SK-N-SH (cell line): ENCODE results near the gene BBIP1. TPM values are rescaled to one million over a fixed set of nuclear protein-coding genes. Genes with fewer than 3 reads are reported as not detected.

Experiments
- CTCF ChIA-PET: fragments of 300-600, 350-600 bp; formaldehyde crosslinking; extraction: SDS; loops from one replicate; lab custom pipeline; 2021; lab: Yijun Ruan, JAX
- POLR2A ChIA-PET: fragments of 350-600 bp; sonication (Branson Sonifier 250); formaldehyde crosslinking; extraction: SDS; loops from one replicate; lab custom pipeline; 2020; ENCODE audit warnings: antibody characterized with exemption, inconsistent platforms; lab: Yijun Ruan, JAX
- DNase-seq: peaks from one replicate; pipeline ENCODE4 v3.0.0; 2012
- H2AFZ ChIP-seq: fragments of 200-600 bp; sonication (generic); 2 replicates; pipeline ENCODE4 v1.8.1; 2016; ENCODE audit warnings: antibody characterized with exemption, mild to moderate bottlenecking, low read depth
- H3F3A ChIP-seq: fragments of 200-600 bp; sonication (generic); replicated peaks from 2 replicates; pipeline ENCODE3; 2016; ENCODE audit warnings: antibody characterized with exemption, mild to moderate bottlenecking; ENCODE audit not compliant: insufficient read depth
- H3K27ac ChIP-seq, 2 experiments: fragments of 200-500 bp in 1 of 2; fragments of 200-600 bp in 1 of 2; sonication (Bioruptor generic) in 1 of 2; sonication (generic), shearing (Covaris generic) in 1 of 2; 2 replicates each; pipeline versions ENCODE4 v1.5.1 to v1.6.1; 2014 to 2016; ENCODE audit warnings: low read depth in 2 of 2, inconsistent platforms in 1 of 2, low read length in 1 of 2, mild to moderate bottlenecking in 1 of 2, mixed read lengths in 1 of 2
- H3K27me3 ChIP-seq: fragments of 200-600 bp; sonication (generic), shearing (Covaris generic); 2 replicates; pipeline ENCODE4 v1.6.1; 2016; ENCODE audit warnings: mixed run types; ENCODE audit not compliant: insufficient read depth
- H3K36me3 ChIP-seq, 2 experiments: fragments of 200-500 bp in 1 of 2; fragments of 200-600 bp in 1 of 2; sonication (Bioruptor generic) in 1 of 2; sonication (generic) in 1 of 2; replicated peaks in 1 of 2; 2 replicates each; pipeline versions ENCODE3 to v1.5.1; 2014 to 2016; ENCODE audit warnings: low read length in 1 of 2, mild to moderate bottlenecking in 1 of 2; ENCODE audit not compliant: insufficient read depth in 2 of 2, control insufficient read depth in 1 of 2
- H3K4me1 ChIP-seq, 2 experiments: fragments of 200-500 bp in 1 of 2; fragments of 200-600 bp in 1 of 2; sonication (Bioruptor generic) in 1 of 2; sonication (generic), shearing (Covaris generic) in 1 of 2; 2 replicates each; pipeline versions ENCODE4 v1.5.1 to v1.6.1; 2014 to 2016; ENCODE audit warnings: low read depth in 1 of 2, low read length in 1 of 2, mixed run types in 1 of 2; ENCODE audit not compliant: insufficient read depth in 2 of 2, control insufficient read depth in 1 of 2
- H3K4me2 ChIP-seq: fragments of 200-600 bp; sonication (generic), shearing (Covaris generic); 2 replicates; pipeline ENCODE4 v1.6.1; 2017; ENCODE audit warnings: mixed run types
- H3K4me3 ChIP-seq, 2 experiments: fragments of 200-500 bp in 1 of 2; fragments of 200-600 bp in 1 of 2; sonication (Bioruptor generic) in 1 of 2; sonication (generic), shearing (Covaris generic) in 1 of 2; 2 replicates each; pipeline versions ENCODE4 v1.5.1 to v1.8.1; 2014 to 2016; ENCODE audit warnings: low read depth in 2 of 2, inconsistent platforms in 1 of 2, low read length in 1 of 2, mild to moderate bottlenecking in 1 of 2, mixed read lengths in 1 of 2, moderate library complexity in 1 of 2
- H3K79me2 ChIP-seq: fragments of 200-600 bp; sonication (generic); 2 replicates; pipeline ENCODE4 v1.8.1; 2017; ENCODE audit warnings: mild to moderate bottlenecking; ENCODE audit not compliant: insufficient read depth
- H3K9ac ChIP-seq: fragments of 200-600 bp; sonication (generic); 2 replicates; pipeline ENCODE4 v1.6.1; 2017; ENCODE audit warnings: mixed run types
- H3K9me2 ChIP-seq: fragments of 200-600 bp; sonication (generic); 2 replicates; pipeline ENCODE4 v1.6.1; 2017; ENCODE audit warnings: mixed run types
- H3K9me3 ChIP-seq: fragments of 200-600 bp; sonication (generic); 2 replicates; pipeline ENCODE4 v1.6.1; 2017; ENCODE audit warnings: mixed run types, mild to moderate bottlenecking, moderate library complexity
- H4K20me1 ChIP-seq: fragments of 200-600 bp; sonication (generic); 2 replicates; pipeline ENCODE4 v1.6.1; 2017; ENCODE audit warnings: mild to moderate bottlenecking, mixed run types; ENCODE audit not compliant: insufficient read depth
- ELF1 ChIP-seq: IDR thresholded peaks from 2 replicates; pipeline ENCODE4 v1.4.0; 2012
- EP300 ChIP-seq, 2 experiments: IDR thresholded peaks; 2 replicates each; pipeline versions ENCODE4 v1.4.0 to v1.6.1; 2012; ENCODE audit warnings: borderline replicate concordance in 1 of 2, low read depth in 1 of 2, low read length in 1 of 2
- FOSL2 ChIP-seq: IDR thresholded peaks from 2 replicates; pipeline ENCODE4 v1.4.0; 2012; ENCODE audit warnings: low read depth, mild to moderate bottlenecking, moderate library complexity, borderline replicate concordance
- FOXJ3 ChIP-seq: sonication (generic); formaldehyde crosslinking; IDR thresholded peaks from 2 replicates; pipeline ENCODE4 v1.5.1; 2020; ENCODE audit warnings: mild to moderate bottlenecking, missing genetic modification reagents
- GATA2 ChIP-seq: sonication (generic); formaldehyde crosslinking; IDR thresholded peaks from 2 replicates; pipeline ENCODE4 v1.5.0; 2020; ENCODE audit warnings: mild to moderate bottlenecking, missing genetic modification reagents
- JUND ChIP-seq: IDR thresholded peaks from 2 replicates; pipeline ENCODE4 v1.4.0; 2012
- MXI1 ChIP-seq: IDR thresholded peaks from 2 replicates; pipeline ENCODE4 v1.6.1; 2012; ENCODE audit warnings: mild to moderate bottlenecking, low read depth, low read length, improper control_type of control experiment
- NRF1 ChIP-seq: IDR thresholded peaks from 2 replicates; pipeline ENCODE4 v1.6.1; 2012; ENCODE audit warnings: low read depth, mild to moderate bottlenecking, low read length
- POLR2AphosphoS5 ChIP-seq: IDR thresholded peaks from 2 replicates; pipeline ENCODE4 v1.6.1; 2012; ENCODE audit warnings: low read depth, low read length
- RFX5 ChIP-seq: IDR thresholded peaks from 2 replicates; pipeline ENCODE4 v1.6.1; 2012; ENCODE audit warnings: mild to moderate bottlenecking, improper control_type of control experiment, low read length
- RXRA ChIP-seq: IDR thresholded peaks from 2 replicates; pipeline ENCODE4 v1.4.0; 2012; ENCODE audit warnings: low read depth, mild to moderate bottlenecking, borderline replicate concordance
- WGBS: methylation state at CpG from one replicate; pipeline ENCODE4 v1.1.6; 2017; ENCODE audit warnings: low lambda C conversion rate; 5-methylcytosine and 5-hydroxymethylcytosine counted together
- polyA plus RNA-seq, 3 experiments: library from polyadenylated mRNA; depleted of rRNA; stranded (reverse); fragments of >200 nt; gene quantifications; 2 replicates each; pipeline ENCODE4 v1.2.3, GENCODE V29; 2012
- TF ChIP-seq, protein P1 (sequence below): IDR thresholded peaks from 2 replicates; pipeline ENCODE4 v1.6.1; 2012; ENCODE audit warnings: mild to moderate bottlenecking, low read depth, low read length, moderate library complexity

Gene BBIP1
- polyA plus RNA-seq, 1 of the 3 experiments (the other 2 are of a cell fraction), result 16.2 TPM

DNA sequence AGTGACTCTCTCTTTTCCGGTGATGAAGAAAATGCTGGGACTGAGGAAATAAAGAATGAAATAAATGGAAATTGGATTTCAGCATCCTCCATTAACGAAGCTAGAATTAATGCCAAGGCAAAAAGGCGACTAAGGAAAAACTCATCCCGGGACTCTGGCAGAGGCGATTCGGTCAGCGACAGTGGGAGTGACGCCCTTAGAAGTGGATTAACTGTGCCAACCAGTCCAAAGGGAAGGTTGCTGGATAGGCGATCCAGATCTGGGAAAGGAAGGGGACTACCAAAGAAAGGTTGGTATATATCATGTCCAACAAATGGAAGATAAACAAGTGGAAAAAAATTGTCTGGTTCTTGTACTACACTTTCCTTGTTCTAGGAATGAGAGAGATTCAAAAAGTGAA lies 37.7 kb downstream of the BBIP1 start:
- no peaks in the 10 kb centered on the region for H3K27me3 ChIP-seq
- DNase-seq, result no peak
- no peaks in the 10 kb centered on the region for H3K9me3 ChIP-seq
- H3K4me1 ChIP-seq, result peaks cover 0 to 2% of the 10 kb centered on the region in 2 experiments; a peak in 2 of 4 replicates
- H3K36me3 ChIP-seq, result peaks cover 57 to 92% of the 10 kb centered on the region in 2 experiments
- H3K27ac ChIP-seq, result no peak overlapping the region
- no peaks in the 10 kb centered on the region for H3F3A ChIP-seq
- H3K9ac ChIP-seq, result no peak overlapping the region
- TF ChIP-seq FOXJ3 (CRISPR knock-in tag) (no peak), MXI1 (no peak), NRF1 (no peak), EP300 (IDR thresholded peaks at IDR 0.05; ENCODE audit: borderline replicate concordance in 1 of 2, low read depth in 1 of 2, low read length in 1 of 2) (no peak), RXRA (no peak), RFX5 (no peak), POLR2AphosphoS5 (no peak), FOSL2 (no peak), ELF1 (no peak), GATA2 (CRISPR knock-in tag) (no peak)
- TF ChIP-seq, protein P1, sequence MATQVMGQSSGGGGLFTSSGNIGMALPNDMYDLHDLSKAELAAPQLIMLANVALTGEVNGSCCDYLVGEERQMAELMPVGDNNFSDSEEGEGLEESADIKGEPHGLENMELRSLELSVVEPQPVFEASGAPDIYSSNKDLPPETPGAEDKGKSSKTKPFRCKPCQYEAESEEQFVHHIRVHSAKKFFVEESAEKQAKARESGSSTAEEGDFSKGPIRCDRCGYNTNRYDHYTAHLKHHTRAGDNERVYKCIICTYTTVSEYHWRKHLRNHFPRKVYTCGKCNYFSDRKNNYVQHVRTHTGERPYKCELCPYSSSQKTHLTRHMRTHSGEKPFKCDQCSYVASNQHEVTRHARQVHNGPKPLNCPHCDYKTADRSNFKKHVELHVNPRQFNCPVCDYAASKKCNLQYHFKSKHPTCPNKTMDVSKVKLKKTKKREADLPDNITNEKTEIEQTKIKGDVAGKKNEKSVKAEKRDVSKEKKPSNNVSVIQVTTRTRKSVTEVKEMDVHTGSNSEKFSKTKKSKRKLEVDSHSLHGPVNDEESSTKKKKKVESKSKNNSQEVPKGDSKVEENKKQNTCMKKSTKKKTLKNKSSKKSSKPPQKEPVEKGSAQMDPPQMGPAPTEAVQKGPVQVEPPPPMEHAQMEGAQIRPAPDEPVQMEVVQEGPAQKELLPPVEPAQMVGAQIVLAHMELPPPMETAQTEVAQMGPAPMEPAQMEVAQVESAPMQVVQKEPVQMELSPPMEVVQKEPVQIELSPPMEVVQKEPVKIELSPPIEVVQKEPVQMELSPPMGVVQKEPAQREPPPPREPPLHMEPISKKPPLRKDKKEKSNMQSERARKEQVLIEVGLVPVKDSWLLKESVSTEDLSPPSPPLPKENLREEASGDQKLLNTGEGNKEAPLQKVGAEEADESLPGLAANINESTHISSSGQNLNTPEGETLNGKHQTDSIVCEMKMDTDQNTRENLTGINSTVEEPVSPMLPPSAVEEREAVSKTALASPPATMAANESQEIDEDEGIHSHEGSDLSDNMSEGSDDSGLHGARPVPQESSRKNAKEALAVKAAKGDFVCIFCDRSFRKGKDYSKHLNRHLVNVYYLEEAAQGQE, result no peak
- TF ChIP-seq, all 33 proteins: peak for 0
- CTCF ChIA-PET, result interaction anchor here (0.6 to 4.6 kb wide), 6 partner anchors 12 to 1352 kb away, joined by 3 to 17 read pairs (median 6); no protein-coding TSS in a partner anchor
- Histone ChIP-seq H2AFZ (no peak overlapping the region), H3K4me3 (no peak overlapping the region), H3K4me2 (no peak overlapping the region), H3K79me2 (peaks cover under 1% of the 10 kb centered on the region; the same call in 1 of the 2 replicates), H3K9me2 (no peaks in the 10 kb centered on the region), H4K20me1 (no peaks in the 10 kb centered on the region)
- POLR2A ChIA-PET, result no interaction called here
- WGBS, result 94% methylated on average over 9 of the region's 9 CpGs

DNA sequence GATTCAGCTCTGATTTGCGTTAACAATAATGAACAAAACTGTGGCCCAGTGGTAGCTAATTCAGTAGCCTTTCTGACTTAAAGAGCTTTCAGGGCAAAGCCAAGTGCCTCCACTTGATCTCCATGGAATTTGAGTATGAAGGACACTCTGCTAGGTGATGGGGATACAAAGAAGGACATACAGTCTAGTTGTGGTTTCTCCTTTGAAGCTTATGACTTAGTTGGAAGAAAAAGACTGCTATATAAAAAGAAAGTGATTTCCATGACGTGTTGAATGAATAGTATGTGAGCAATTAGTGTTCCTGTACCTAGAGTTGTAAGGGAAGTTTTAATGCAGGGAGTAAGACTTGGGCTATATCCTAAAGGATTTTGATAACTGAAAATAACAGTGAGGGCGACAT lies 39.0 kb downstream of the BBIP1 start:
- POLR2A ChIA-PET, result no interaction called here
- CTCF ChIA-PET, result interaction anchor here (1.2 to 4.6 kb wide), 6 partner anchors 12 to 146 kb away, joined by 3 to 17 read pairs (median 6); no protein-coding TSS in a partner anchor
- H3F3A ChIP-seq, result no peaks in the 10 kb centered on the region
- H3K36me3 ChIP-seq, result peaks cover 55 to 84% of the 10 kb centered on the region in 2 experiments
- H3K9ac ChIP-seq, result no peak overlapping the region
- H3K9me2 ChIP-seq, result no peaks in the 10 kb centered on the region
- no peaks in the 10 kb centered on the region; the same call in 1 of the 2 replicates for H4K20me1 ChIP-seq
- TF ChIP-seq JUND, result no peak
- H3K27me3 ChIP-seq, result no peaks in the 10 kb centered on the region
- 94% methylated on average over 3 of the region's 3 CpGs for WGBS
- no peak overlapping the region for H2AFZ ChIP-seq
- no peak overlapping the region for H3K4me2 ChIP-seq
- no peaks in the 10 kb centered on the region for H3K9me3 ChIP-seq
- H3K79me2 ChIP-seq, result peaks cover 11% of the 10 kb centered on the region
- no peak for DNase-seq
- H3K4me3 ChIP-seq, result no peak overlapping the region
- H3K4me1 ChIP-seq, result peaks cover 0 to 10% of the 10 kb centered on the region in 2 experiments; a peak in 2 of 4 replicates
- H3K27ac ChIP-seq, result no peak overlapping the region; a peak in 1 of 4 replicates
